A673 (cell line): ENCODE data around the gene SBF2.

ENCODE experiments used
- EZH2 ChIP-seq: fragments of 200-600 bp; sonication (generic); IDR thresholded peaks from 2 replicates; pipeline ENCODE4 v1.6.1; 2017; ENCODE audit warnings: borderline replicate concordance, low read depth, mild to moderate bottlenecking, mixed read lengths, antibody characterized with exemption, low read length; ENCODE audit not compliant: poor library complexity, severe bottlenecking
- TF ChIP-seq, protein P1 (sequence below): fragments of 300-800, 200-600 bp; sonication (generic); conservative IDR thresholded peaks from 2 replicates; pipeline ENCODE4 v1.5.1; 2017; ENCODE audit warnings: low read depth, mild to moderate bottlenecking, antibody characterized with exemption, low read length, moderate library complexity, mixed read lengths

DNA sequence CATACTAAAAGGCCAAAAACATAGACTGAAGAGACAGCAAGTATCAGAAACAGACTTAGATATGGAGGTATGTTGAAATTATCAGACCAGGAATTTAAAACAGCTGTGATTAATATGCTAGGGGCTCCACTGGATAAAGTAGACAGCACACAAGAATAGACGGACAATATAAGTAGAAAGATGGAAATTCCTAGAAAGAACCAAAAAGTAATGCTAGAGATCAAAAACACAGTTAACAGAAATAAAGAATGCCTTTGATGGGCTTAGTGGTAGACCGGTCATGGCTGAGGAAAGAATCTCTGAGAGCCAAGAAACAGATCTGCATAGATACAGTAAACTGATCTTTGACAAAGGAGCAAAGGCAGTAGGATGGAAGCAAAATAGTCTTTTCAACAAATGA is 380.0 kb downstream of the SBF2 start:
- TF ChIP-seq, protein P1, sequence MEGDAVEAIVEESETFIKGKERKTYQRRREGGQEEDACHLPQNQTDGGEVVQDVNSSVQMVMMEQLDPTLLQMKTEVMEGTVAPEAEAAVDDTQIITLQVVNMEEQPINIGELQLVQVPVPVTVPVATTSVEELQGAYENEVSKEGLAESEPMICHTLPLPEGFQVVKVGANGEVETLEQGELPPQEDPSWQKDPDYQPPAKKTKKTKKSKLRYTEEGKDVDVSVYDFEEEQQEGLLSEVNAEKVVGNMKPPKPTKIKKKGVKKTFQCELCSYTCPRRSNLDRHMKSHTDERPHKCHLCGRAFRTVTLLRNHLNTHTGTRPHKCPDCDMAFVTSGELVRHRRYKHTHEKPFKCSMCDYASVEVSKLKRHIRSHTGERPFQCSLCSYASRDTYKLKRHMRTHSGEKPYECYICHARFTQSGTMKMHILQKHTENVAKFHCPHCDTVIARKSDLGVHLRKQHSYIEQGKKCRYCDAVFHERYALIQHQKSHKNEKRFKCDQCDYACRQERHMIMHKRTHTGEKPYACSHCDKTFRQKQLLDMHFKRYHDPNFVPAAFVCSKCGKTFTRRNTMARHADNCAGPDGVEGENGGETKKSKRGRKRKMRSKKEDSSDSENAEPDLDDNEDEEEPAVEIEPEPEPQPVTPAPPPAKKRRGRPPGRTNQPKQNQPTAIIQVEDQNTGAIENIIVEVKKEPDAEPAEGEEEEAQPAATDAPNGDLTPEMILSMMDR: no peak
- TF ChIP-seq EZH2: no peak
